Renal pelvis (tissue), 4 donors: ENCODE measurements around the gene TMEM128. TPM values are rescaled to one million over a fixed set of nuclear protein-coding genes. Genes with fewer than 3 reads are reported as not detected.
"Not testable (repeated sequence)": the region's sequence is repeated elsewhere in the genome, so short reads cannot be mapped to it uniquely, and the experiment has no call there.

Experiments
- DNase-seq: peaks from one replicate; pipeline ENCODE4 v3.0.0-alpha.2; 2013
- polyA plus RNA-seq, 3 donors: library from polyadenylated mRNA; unstranded; fragments of 120-200 nt; gene quantifications; one replicate each; pipeline ENCODE4 v1.2.1, GENCODE V29; 2013; ENCODE audit not compliant: insufficient read length in 3 of 3

The TMEM128 gene
- polyA plus RNA-seq, 3 donors: 42.4 to 45.1 (median 44.8) TPM

DNA sequence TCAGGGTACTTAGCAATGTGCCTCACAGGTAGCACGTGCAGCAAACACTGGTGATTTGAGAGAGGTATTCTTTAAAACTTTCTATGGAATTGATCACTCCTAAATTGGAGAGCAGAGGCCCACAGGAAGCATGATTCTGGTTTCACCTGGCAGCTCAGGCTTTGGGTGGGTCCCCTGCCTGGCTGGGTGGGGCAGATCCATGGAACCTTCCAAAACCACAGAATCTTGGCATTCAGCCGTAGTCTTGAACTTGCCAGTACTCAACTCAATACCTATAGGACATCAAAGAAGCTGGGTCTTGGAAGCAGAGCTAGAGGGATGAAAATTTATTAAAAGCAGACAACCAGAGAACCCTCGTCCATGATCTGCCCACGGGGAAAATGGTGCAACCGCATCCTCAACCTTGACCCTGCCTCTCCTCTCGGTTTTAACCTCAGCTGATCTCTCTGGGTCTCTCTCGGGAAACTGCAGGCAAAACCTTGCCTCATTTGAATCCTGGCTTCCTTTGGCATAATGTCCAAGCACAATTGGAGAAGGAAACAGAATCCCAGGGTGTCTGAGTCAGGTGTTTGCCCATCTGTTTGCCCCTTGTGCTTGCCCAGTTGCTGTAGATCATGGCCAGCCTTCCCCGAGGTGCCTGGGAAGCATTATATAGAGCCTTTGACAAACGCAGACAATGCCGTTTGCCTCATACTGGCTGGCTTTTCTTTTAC, 44.2 kb downstream of the TMEM128 start:
- DNase-seq: no peak

DNA sequence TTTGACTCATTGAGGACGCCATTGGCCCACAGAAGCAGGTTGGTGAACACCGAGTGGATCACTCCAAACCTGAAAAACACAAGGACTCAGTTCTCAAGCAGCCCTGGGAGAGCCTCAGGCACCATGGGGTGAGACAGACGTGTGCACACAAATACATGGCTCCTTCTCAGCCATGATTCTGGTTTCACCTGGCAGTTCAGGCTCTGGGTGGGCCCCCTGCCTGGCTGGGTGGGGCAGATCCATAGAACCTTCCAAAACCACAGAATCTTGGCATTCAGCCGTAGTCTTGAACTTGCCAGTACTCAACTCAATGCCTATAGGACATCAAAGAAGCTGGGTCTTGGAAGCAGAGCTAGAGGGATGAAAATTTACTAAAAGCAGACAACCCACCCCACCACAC, 45.5 kb downstream of the TMEM128 start:
- no peak for DNase-seq

DNA sequence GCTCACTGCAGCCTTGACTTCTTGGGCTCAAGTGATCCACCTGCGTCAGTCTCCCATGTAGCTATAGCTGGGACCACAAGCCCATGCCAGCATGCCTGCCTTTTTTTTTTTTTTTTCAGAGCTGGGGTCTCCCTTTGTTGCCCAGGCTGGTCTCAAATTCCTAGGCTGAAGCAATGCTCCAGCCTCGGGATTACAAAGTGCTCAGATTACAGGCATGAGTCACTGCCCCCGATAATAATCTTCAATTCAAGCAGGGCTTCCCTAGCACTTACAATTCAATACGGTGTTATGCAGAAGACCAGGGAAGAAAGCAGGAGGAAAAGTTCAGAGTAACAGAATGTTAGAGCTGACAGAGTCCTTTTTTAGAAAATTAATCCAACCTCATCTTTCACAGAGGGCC, 47.4 kb downstream of the TMEM128 start:
- no peak for DNase-seq

DNA sequence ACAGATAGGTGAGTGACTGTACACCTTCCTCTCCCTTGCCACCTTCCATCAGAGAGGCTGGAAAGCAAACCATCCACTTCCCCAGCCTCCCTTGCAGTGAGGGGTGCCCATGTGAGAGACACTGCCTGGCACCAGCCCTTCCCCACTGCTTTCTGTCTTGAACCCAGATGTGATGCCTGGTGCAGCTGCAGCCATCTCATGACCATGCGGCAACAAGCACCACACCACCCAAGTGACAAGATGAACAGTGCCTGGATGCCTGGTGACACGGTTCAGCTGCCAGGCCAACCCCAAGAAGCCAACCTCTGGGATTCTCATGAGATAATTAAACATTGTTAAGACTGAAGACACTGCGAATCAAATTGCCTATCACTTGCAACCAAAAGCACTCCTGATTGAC, 52.7 kb downstream of the TMEM128 start:
- DNase-seq: no peak

DNA sequence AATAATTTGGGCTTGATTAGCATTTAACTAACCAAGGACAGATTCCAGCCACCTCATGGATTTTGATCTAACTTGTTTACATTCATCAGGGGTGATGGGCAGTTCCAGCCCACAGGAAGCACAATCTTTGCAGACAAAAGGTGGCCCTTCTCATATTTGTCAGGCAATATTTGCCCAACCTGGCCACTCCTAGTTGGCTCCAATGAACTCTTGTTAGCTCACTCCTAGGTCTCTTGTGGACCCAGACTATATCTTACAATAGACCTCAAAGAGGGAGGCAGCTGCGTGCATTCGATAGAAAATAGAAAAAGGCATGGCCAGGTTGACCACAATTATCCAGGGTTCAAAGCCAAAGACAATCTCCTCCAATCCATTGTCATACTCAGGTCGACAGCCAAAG, 59.5 kb downstream of the TMEM128 start:
- DNase-seq: not testable (repeated sequence)

Other genes starting within 250 kb of the TMEM128 start
- not detected for gene OTOP1, start 21.3 kb downstream of the TMEM128 start, polyA plus RNA-seq
- 10 to 100 TPM; 19.8 to 21.1 (median 20.1) TPM for gene LYAR, start 41.9 kb upstream of the TMEM128 start, polyA plus RNA-seq
- gene ZBTB49, start 42.0 kb upstream of the TMEM128 start, polyA plus RNA-seq: 1 to 10 TPM; 7.5 to 9.0 (median 8.5) TPM
- 1 to 10 TPM; 3.6 to 4.8 (median 4.3) TPM for gene NSG1, start 138.9 kb upstream of the TMEM128 start, polyA plus RNA-seq